HG03575 (cell line): ENCODE results near the gene EEF1AKMT4.

Experiments used
- ATAC-seq: cut with Tn5 transposase; IDR thresholded peaks from one replicate; pipeline ENCODE4 v1.9.1; 2021; ENCODE audit not compliant: unreplicated experiment, insufficient number of reproducible peaks, low FRiP score; ENCODE audit errors: extremely low read depth

EEF1AKMT4 gene

DNA sequence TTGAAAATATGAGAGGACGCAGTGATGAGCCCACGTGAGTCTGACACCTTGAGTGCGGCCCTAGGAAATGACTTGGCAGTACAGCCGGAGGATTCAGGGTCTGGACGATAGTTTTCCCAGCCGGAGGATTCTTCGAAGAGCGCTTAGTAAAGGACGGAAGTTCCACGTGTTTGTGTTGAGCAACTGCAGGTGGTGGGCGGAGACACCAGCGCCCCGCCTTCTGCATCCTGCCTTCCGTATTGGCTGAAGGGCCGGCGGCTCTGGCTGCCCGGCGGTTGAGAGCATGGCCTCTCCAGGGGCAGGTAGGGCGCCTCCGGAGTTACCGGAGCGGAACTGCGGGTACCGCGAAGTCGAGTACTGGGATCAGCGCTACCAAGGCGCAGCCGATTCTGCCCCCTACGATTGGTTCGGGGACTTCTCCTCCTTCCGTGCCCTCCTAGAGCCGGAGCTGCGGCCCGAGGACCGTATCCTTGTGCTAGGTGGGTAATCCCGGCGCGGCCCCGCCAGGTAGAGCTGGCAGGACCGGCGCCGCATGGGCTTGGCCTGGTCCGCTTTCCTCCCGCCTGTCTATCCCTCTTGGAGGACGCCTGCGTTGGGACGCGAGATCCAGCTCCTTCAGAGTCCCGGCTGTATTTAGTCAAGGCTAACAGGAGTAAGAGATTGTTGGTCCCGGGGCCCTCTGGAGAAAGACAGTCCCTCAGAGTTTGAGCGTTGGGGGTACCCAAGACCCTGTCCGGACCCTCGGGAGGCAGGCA is at the start of gene EEF1AKMT4:
TSS of gene EEF1AKMT4 (plus strand) at position 261 of the 755 bp plus-strand sequence. CDS start at position 284, 23 bp downstream.
- ATAC-seq: peak; percentile 56

DNA sequence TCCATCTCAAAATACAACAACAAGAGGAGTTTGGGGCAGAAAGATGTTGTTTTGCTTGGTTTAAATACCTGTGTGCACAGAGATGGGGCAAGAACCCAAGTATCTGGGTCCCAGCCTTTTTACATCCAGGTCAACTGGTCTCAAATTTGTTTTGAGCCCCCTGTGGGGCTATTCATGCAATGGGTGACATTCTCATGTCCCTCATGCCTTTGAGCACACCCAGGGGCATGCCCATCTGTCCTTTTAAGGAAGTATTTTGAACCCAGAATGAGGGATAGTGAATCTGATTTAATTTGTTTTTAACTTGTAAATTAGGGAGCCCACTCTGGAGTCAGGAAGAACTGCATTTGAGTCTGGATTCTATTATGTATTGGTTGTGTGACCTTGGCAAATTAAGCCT is 48.6 kb upstream of the EEF1AKMT4 start:
- no peak for ATAC-seq

DNA sequence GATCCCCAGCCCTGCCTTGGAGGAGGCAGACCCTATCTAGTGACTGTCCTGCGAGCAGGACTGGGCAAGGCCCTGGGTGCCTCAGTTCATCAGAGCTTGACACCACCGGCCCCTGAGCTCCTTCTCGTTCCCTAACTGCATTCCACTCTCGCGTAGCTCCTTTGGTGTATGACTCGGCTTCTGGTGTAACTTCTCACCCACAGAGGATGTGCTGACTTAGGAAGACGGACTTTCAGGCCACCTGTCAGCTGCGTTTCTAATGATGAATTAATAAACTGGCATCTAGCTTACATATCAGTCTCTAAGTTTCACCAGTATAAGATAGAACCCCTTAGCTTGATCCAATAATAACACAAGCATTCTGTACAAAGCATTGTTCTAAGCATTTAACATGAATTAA is 45.9 kb upstream of the EEF1AKMT4 start:
- no peak for ATAC-seq

DNA sequence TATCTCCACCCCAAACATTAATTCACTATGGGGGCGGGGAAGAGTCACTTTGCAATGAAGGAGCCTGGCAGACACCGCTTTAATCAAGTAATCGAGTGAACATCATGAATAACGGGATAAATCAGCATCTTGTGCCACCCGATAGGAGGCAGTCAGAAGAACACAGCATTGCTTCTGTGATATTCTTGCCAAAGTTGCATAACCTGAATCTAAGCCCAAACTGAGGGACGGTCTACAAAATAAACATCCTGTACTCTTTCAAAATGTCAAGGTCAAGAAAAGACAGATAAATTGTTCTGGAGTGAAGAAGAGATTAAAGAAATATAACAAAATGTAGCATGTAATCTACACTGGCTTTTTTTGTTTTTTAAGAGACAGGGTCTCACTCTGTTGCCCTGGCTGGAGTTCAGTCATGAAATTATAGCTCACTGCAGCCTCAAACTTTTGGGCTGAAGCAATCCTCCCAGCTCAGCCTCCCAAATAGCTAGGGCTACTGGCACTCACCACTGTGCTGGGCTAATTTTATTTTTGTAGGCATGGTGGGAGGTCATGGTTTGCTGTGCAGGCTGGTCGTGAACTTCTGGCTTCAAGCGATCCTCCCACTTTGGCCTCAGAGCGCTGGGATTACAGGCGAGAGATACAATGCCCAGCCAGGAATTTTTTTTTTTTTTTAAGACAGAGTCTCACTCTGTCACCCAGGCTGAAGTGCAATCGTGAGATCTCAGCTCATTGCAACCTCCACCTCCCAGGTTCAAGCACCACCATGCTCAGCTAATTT is 40.1 kb upstream of the EEF1AKMT4 start:
- no peak for ATAC-seq

DNA sequence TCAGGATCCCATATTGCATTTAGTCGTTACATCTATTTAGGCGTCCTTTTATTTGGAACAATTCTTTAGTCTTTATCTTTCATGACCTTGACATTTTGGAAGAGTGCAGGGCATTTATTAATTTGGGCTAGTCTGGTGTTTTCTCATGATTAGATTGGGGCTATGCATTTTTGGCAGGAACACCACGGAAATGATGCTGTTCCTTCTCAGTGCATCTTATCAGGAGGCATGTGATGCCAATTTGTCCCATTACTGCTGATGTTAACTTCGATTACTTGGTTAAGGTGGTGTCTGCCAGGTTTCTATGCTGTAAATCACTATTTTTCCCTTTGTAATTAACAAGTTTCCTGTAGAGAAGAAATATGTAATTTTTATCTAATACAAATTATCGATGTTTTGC is 38.2 kb upstream of the EEF1AKMT4 start:
- ATAC-seq: no peak

DNA sequence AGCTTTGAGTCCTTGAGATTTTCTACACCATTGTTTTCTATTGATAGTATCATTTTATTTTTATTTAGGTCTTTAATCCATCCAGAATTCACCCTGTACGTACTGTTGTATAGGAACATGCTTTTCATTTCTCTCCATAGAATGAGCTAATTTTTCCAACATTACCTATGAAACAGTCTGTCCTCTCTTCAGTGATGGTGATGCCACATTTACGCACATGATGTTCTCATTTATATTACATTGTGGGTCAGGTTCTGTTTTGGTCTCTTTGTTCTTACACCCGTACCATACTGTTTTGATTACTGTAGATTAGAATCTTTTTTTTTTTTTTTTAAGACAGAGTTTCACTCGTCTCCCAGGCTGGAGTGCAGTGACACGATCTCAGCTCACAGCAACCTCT is 37.8 kb upstream of the EEF1AKMT4 start:
- no peak for ATAC-seq

DNA sequence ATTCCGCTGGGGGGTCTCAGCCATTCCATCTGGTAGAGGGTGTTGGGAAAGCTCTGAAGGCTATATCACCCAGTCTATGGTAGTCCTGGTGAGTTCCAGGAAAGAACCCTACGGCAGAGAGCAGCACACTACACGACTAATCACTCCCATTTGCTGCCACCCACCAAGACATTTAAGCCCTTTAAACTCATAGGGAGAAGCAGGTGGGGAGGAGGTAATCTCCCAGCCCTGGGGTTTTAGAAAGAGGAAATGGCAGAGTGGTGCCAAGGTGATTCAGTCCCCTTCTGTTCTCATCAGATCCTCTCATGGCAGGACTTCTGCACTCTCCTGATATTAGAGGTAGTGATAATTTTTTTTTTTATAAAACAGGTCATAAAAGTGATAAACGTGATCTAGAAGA is 30.7 kb upstream of the EEF1AKMT4 start:
- ATAC-seq: no peak

DNA sequence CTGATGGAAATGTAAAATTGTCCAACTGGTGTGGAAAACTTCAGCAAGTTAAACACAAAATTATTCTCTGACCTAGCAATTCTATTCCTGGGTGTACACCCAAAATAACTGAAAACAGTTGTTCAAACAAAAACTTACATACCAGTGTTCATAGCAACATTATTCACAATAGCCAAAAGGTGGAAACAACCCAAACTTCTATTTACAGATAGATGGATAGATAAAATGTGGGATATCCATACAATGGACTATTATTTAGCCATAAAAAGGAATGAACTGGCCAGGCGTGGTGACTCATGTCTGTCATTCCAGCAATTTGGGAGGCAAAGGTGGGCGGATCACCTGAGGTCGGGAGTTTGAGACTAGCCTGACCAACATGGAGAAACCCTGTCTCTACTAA is 27.0 kb upstream of the EEF1AKMT4 start:
- no peak for ATAC-seq

DNA sequence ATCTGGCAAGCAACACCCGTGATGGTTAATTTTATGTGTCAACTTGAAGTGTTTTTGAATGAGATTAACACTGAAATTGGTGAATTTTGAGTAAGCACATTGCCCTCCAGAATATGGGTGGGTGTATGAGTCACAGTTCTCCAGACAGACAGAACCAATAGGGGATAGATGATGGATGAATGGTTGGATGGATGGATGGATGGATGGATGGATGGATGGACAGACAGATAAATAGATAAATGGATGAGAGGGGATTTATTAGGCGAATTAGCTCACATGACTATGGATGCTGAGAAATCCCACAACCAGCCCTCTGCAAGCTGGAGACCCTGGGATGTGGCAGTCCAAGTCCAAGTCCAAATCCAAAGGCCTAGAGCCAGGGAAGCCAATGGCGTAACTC is 25.5 kb upstream of the EEF1AKMT4 start:
- ATAC-seq: no peak

DNA sequence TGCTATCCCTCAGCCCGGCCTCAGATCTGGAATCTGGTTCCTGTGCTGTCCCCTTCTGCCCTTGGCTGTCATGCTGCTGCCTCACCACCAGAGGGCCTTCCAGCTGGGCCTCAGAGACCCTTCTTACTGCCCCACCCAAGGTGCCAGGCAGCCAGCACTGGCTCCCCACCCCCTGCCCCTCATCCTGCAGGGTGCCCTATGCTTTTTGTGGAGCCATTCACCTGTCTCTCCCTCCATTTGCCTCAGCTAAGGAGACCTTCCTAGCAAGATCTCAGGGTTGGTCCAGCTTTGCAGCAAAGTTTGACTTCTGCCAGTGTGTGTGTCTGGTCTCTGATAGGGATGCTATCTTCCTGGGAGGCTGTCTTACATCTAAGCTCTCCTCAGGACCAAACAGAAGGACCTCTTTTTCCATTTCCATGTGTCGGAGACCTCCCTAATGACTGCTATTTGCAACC is 22.0 kb upstream of the EEF1AKMT4 start:
- no peak for ATAC-seq

DNA sequence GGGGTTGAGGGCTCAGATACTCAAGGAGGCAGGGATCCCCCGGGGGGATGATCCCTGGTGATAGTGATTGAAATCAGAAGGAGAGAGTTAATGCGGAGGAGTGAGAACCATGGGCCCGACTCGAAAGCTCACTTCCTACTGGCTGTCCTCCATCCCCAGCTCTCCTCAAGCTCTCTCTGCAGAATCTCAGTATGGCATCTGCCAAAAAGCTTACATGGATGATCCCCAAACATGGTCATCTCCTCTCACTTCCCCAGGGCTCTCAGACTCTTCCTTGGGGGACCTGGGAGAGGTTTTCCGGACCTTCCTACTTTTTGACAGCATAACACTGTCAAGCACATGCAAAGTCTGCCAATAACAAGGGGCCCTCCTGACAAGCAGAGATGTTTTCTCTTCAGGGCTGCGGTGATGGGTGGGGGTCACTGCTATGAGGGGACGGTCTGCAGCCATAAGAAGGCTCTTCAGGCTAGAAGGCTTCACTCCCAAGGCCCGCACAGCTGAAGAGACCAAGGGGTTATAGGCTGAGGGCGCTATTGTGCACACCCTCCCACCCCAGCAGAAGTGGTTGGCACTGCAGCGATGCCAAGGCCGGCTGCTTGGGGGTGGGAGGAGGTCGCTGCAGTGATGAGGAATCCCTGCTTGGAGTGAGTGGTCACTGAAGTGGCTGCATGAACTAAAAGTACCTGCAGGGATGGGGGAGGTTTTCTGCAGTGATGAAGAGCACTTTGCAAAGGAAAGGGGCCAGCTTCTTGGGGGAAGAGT is 20.9 kb upstream of the EEF1AKMT4 start:
- ATAC-seq: no peak

DNA sequence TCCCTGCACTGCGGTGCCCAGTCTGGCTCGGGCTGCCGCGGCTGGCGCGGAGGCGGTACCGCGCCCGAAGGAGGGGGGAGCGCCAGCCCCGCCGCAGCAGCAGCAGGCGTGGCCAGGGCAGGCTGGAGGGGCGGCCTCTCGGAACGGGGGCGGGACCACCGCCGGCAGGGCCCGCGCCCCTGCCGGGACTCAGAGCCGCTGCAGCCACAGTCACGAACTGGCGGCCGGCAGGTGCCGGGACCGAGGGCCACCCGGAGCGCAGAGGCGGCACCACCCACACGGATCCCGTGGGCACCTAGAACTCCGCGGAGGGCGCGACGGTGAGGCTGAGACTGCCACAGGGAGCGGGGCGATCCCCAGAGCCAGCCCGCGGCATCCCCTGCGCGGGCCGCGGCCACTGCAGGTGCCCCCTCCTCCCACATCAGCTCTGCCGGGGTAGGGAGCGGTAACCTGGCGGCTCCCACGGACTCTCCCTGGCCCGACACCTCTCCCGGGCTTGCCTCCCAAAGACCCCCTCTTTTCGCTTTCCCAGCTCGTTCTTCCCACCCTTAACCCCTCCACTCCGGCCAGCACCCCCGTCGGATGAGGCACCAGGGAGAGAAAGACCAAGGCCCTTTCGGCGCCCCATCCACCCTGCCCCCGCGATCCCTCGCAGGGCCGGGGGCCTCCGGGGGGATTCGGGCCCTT is 19.9 kb upstream of the EEF1AKMT4 start, which contains the start of gene VWA5B2:
TSS of gene VWA5B2 (plus strand) at position 192 of the 687 bp plus-strand sequence. CDS start 944 bp downstream, outside the sequence.
- ATAC-seq: no peak

DNA sequence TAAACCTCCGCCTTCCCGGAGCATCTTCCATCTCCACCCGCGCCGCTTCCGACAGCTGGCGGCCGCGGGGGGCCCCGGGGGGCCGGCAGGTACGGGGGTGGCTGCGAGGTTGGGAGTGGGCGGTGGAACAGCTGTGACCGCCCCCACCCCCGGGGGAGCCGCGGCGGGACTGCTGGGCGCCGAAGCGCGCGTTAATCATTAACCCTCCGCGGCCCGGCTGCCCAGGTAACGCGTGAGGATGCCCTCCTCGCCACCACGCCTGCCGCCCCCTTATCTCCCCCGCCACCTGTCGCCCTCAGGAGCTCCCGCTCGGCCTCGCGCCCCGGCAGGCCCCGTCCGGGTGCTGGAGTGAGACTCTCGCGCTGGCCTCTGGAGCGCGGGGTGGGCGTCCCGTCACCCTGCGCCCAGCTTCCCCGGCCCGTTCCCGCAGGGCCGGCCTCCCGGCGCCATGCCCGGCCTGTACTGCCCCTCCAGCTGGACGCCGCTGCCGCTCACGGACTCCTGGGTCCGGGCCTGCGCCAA is 19.3 kb upstream of the EEF1AKMT4 start:
- no peak for ATAC-seq

DNA sequence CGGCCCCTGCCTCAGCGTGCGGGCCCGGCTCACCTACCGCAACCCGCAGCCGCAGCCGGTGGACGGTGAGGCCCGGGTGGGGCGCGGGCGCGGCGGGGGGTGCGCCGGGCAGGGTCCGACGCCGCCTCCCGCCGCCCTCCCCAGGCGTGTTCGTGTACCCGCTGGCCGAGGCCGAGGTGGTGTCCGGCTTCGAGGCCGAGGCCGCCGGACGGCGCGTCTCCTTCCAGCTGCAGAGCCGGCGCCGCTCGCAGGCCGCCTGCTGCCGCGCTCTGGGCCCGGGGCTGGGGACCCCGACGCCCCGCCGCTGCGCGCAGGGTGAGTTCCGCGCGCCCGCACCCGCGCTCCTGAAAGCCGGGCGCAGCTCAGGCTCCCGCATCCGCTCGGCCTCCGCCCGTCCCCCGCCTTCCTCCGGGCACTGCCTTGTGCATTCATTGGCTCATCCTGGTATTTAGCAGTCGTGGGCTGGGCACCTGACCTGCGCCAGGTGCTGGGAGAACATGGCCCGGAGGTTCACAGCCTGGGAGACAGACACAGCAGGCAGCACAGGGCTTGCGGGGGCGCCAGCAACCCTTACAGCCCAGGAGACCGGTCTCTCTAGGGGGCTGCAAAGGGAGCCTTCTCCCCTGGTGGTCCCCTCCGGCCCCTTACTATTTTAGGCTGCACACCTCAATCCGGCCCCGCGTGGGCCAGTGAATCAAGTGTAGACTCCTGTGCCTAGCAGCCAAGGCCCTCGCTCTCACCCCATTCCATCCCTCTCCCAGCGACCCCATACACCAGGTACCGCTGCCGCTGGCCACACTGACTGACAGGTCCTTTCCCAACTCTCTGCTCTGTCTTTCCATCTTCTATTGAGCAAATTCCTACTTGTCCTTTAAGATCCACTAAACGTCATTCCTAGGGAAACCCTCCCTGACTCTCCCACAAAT is 18.6 kb upstream of the EEF1AKMT4 start:
- no peak for ATAC-seq

DNA sequence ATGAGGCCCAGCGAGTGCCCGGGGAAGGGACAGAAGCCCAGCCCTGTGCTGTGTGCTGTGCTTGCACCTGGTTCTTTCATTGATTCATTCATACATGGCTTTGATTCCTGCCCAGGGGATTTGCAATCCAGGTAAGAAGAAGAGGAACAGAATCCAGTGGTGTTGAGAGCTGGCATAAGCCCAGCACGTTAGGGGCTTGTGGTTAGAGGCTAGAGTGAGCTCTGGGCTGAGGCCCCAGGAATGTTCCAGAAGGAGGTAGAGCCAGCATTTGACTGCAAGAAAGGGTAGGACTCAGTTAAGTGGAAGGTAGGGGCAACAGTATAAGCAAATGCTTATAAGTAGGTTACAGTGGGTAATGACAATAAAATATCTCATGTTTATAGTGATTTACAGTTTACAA is 17.8 kb upstream of the EEF1AKMT4 start:
- ATAC-seq: no peak

DNA sequence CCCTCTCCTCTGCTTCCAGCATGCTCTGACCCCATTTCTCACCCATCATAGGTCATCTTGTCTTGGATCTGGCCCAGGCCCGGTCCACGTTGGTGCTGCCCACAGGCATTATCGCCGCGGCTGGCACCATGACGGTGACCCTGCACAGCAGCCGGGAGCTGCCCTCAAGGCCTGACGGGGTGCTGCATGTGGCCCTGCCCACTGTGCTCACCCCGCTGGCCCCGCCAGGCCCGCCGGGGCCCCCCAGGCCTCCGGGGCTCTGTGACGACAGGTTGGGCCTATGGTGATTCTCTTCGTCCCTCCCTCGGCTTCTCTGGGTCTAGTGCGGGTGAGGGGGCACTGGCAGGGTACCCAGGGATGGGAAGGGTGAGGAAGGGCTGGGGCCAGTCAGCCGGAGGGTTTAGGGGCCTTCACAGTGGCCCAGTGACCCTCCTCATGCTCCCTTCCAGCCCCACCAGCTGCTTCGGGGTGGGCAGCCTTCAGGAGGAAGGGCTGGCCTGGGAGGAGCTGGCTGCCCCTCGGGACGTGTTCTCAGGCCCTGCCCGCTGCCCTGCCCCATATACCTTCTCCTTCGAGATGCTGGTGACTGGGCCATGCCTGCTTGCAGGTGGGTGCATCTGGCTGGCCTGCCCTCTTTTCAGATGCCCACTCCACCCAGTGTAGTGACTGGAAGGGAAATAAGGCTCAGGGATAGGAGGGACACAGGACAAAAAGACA is 16.2 kb upstream of the EEF1AKMT4 start:
- ATAC-seq: no peak

DNA sequence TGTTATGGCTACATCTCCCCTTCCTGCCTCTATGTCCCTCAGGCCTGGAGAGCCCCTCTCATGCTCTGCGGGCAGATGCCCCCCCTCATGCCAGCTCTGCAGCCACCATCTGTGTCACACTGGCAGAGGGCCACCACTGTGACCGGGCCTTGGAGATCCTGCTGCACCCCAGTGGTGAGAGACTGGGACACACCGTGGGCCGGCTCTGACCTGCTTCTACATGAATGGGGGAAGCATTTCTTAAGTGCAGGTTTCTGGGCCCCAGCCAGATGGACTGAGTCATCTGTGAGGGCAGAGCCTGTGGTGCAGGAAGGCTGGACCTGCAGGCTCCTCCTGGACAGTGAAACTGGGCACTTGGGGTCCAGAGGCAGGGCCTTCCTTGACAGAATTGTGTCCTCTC is 15.2 kb upstream of the EEF1AKMT4 start:
- ATAC-seq: no peak
